ENCODE results near the gene TSHZ3. TPM values are rescaled to one million over a fixed set of nuclear protein-coding genes. Genes with fewer than 3 reads are reported as not detected.
A peak's percentile ranks its signal among the peaks of the same experiment; 100 is the strongest.

TSHZ3 gene
- 23.6 TPM for total RNA-seq

- peak; percentile 91 for DNase-seq (ENCODE audit: low spot score)
These were observed at the start of gene TSHZ3 for GRCh38 chr19:31349160-31349881. TSS of gene TSHZ3 (minus strand) at chr19:31349436. CDS start at chr19:31349219, 217 bp downstream.

DNA sequence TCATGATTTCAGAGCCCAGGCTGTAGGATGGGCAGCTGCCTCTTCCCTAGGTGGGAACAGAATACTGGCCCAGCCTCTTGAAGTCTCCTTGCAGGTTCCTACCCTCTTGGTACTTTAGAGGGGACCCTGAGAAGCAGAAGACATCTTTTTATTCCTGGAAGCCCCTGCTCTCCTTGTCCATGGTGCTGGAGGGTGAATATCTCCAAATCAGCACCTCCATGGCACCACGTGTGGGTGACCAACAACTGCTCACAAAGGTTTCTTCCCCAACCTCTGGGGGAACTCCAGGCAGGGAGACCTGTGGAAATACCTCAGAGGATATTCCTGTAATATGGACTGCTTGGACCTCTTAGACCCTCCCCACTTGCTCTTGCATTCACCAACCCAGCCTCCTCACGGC lies 48.1 kb upstream of the TSHZ3 start:
- no peak for DNase-seq (ENCODE audit: low spot score)

DNA sequence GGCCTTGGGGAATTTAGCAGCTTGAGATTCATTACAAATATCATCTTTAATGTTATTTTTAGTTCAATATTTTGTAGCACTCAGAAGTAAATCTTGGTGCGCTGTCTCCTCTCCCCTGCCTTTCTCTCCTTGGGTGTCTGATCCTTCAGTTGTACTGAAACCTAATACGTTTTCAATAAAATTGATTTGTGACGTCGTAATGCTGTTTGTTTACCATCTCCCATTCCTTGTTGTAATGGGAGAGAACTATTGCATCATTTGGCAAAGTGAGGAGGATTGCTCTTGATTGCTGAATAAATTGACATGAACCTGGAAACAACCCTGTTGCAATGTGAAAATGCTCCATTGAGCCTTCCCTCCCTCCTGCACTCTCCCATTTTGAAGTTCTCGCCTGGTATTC lies 43.2 kb upstream of the TSHZ3 start:
- no peak for DNase-seq (ENCODE audit: low spot score)

DNA sequence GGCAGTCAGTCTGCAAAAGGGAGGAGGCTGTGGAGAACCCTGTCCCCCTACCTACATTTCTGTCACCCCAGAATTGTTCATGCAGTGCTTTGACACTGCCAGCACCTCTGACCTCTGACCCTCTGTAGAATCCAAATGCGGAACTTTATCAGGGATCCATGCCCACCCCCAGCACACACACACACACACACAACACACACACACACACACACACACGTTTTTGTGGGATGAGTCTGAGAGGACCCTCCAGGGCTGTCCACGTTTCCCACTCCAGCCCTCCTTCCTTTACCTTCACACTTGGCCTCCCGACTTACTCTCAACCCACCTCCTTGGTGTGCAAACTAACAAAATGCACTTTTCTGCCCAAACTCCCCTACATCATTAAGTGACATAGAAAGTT lies 42.3 kb upstream of the TSHZ3 start:
- no peak for DNase-seq (ENCODE audit: low spot score)

GRCh38 chr19:31390711-31391110 lies 41.5 kb upstream of the TSHZ3 start:
- DNase-seq (ENCODE audit: low spot score), result no peak

DNA sequence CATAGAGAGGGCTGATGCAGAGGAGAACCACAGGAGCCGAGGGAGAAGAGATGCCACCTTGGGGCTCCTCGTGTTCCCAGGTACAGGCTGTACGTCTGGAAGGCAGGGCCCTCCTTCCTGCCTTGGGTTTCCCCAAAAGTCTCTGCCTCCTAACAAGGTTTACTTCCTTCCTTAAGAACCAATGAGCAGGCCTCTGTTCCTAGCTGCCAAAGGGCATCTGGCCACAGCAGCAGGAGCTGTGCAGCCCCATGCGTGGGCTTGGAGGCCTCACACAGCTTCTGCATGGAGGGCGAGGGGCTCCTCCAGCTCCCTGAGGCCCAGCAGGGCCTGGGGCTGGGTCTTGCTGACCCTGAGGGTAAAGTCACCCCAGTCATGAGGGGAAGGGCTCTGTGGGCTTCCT lies 40.6 kb upstream of the TSHZ3 start:
- no peak for DNase-seq (ENCODE audit: low spot score)

GRCh38 chr19:31387717-31388301 lies 38.6 kb upstream of the TSHZ3 start:
- no peak for DNase-seq (ENCODE audit: low spot score)

GRCh38 chr19:31386806-31387205 lies 37.6 kb upstream of the TSHZ3 start:
- DNase-seq (ENCODE audit: low spot score), result no peak

DNA sequence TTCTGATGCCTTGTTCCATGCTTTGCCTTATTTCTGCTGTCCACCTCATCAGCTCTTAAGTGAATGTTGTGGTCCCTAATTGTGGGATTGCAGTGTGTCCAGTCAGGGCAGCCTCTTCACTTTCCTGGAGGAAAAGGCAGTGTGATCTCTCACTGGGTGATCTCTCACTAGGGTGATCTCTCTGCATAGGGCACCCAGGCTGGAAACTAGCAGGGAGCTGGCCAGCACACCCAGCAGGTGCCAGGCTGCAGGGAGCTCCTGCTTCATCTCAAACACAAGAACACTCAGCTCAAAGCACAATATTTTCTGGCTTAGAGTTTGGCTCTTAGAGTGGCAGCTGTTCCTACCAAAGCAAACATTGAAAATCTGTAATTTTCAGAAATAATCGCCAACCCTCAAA lies 36.5 kb upstream of the TSHZ3 start:
- DNase-seq (ENCODE audit: low spot score), result no peak

DNA sequence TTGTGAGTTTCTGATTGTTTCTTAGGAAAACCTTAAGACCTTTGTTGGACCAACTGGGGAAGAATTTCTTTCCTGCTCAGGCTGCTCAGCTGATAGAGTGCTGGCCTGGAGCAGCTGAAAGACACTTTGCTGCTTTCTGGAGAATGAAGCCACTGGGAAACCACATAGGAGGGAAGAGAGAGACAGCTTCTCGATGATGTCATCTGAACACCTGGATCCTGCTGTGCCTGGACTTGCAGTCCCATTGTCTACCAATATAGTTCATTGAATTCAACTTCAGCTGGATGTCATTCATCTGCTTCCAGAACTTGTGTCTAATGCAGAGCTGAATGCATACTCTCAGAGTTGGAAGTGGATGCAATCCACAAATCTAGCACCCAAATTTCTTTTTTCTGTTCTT lies 34.3 kb upstream of the TSHZ3 start:
- DNase-seq (ENCODE audit: low spot score), result no peak

DNA sequence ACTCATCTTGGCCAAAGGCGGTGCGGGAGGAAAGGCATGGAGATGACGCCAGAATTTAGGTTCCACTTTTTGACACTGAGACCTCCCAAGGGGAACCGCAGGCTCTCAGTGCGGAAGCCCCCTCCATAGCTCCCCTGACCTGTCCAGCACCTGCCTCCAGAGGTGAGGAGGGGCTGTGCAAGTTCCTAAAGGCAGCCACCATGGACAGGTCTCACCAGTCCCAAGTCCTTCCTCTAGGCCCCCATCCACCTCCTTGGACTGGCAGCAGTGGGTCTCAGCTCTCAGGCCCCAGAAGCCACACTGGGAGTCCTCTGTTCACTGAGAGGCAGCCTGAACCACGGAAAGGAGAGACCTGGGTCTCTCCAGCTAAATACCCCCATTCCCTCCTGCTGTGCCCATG lies 31.6 kb upstream of the TSHZ3 start:
- DNase-seq (ENCODE audit: low spot score), result no peak

DNA sequence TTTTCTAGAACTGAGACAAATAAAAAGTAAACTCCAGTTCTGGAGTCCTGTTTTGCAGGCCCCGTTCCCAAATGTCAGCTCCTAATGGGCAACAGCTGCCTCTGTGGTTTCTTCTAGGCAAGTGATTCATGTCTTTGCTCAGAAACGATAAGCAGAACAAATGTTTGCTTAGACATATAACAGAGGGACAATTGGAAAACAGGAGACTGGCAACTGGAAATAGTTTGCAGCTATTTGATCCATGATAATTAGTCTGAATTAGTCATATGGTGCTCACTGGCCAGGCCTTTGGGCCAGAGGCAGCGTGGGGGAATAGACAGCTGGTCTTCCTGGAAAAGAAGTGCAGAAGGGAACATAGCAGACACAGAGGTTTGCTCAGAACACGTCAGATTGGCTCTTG lies 29.2 kb upstream of the TSHZ3 start:
- no peak for DNase-seq (ENCODE audit: low spot score)

DNA sequence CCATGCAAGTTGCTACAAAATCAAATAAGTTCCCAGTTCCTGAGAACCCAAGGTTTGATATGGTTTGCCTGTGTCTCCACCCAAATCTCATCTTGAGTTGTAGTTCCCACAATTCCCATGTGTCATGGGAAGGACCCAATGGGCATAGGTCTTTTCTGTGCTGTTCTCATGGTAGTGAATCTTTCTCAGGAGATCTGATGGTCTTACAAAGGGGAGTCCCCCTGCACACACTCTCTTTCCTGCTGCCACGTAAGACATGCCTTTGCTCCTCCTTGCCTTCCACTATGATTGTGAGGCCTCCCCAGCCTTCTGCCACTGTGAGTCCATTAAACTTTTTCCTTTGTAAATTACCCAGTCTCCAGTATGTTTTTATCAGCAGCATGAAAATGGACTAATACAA lies 28.5 kb upstream of the TSHZ3 start:
- DNase-seq (ENCODE audit: low spot score), result no peak

- DNase-seq (ENCODE audit: low spot score), result no peak
These were observed 23.1 kb upstream of the TSHZ3 start for GRCh38 chr19:31372246-31372781.

- DNase-seq (ENCODE audit: low spot score), result no peak
These were observed 21.0 kb upstream of the TSHZ3 start for GRCh38 chr19:31370216-31370615.

- no peak for DNase-seq (ENCODE audit: low spot score)
These were observed 15.7 kb upstream of the TSHZ3 start for GRCh38 chr19:31364963-31365362.

- DNase-seq (ENCODE audit: low spot score), result no peak
These were observed 12.5 kb upstream of the TSHZ3 start for GRCh38 chr19:31361728-31362127.

GRCh38 chr19:31357315-31357673 lies 8.1 kb upstream of the TSHZ3 start:
- DNase-seq (ENCODE audit: low spot score), result no peak

- no peak for DNase-seq (ENCODE audit: low spot score)
These were observed 7.5 kb upstream of the TSHZ3 start for GRCh38 chr19:31356587-31357314.

GRCh38 chr19:31355665-31356289 lies 6.5 kb upstream of the TSHZ3 start:
- no peak for DNase-seq (ENCODE audit: low spot score)

DNA sequence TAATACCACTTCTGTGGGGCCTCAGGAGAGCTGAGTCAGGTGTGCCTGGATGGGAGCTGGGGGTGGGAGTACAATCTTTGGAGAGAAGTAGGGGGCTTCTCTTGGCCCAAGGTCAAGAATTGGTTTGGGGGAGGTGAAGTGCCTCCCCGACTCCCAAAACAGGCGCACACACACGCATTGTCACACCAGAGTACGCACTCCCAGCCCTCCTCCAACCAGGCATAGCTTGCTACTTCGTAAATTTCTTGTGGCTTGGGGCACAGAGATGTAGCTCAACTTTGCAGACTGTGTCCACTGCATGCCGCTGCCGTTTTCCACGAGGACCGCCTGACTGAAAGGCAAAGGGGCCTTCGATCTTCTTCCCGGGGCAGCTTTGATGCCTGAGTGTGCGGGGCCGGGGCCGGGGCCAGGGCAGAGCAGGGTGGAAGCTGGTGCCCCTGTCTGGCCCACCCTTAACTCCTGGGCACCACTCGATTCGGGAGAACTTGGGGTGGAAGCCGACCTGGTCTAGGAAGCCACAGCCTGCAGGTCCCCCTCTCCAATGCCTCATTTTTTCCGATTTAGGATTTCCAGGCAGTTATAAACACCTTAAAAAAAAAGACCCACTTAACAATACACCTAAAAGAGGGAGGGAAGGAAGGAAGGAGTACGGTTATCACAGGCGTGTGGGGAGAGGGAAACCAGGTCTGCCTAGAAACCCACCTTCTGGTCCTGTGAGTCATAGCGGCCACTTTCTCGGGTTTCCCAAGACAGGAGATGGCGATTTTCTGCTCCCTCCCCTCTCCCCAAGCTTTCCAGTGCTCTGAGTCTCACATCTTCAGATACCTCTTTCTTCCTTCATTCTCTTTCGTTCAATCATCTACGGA lies 5.8 kb upstream of the TSHZ3 start:
- DNase-seq (ENCODE audit: low spot score), result no peak

DNA sequence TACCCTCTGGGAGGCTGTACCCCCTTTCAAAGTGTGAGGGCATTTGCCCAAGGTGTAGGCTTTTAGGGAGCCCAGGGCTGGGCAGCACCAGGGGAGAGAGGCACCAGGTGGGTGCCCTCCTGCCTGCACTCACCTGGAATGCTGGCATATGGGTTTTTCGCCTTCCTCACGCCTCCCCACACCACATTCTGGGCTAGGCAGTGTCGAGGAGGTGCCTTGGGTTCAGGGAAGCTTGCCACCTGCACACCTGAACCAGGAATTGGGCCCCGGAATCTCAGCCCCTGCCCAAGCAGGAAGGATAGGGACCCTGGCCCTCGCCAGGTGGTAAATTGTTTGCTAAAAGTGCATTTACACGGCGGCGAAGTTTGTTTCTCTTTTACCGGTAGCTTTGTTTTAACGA lies 5.1 kb upstream of the TSHZ3 start:
- no peak for DNase-seq (ENCODE audit: low spot score)
